Embryonic facial prominence (tissue), 1 donor: Measurements from ENCODE around the gene RORB.
A peak's percentile ranks its signal among the peaks of the same experiment; 100 is the strongest.
"Not testable (repeated sequence)": the region's sequence is repeated elsewhere in the genome, so short reads cannot be mapped to it uniquely, and the experiment has no call there.

Source experiments
- DNase-seq: peaks from one replicate; pipeline ENCODE4 v3.0.0-alpha.2; 2016; ENCODE audit errors: extremely low spot score

Gene RORB

GRCh38 chr9:74513221-74513620 lies 16.1 kb downstream of the RORB start:
- DNase-seq, result no peak

DNA sequence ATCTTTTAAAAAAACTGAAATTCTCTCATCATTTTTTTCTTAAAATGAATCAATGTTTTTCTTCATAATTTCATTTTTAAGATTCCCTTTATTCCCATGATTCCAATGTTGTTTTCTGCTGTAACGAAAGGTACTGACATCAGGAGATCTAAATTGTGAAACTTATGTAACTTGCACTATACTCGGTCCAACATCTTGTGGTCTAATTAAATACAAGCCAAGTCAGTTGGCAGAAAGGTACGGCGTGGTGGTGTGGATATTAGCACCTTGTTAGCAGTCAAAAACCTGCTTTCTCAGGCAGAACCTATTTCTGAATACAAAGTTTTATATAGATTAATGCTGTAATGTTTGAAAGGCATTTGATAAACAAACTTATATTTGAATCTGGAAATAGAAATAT lies 20.1 kb downstream of the RORB start:
- no peak for DNase-seq

GRCh38 chr9:74519419-74519818 lies 22.3 kb downstream of the RORB start:
- no peak for DNase-seq

DNA sequence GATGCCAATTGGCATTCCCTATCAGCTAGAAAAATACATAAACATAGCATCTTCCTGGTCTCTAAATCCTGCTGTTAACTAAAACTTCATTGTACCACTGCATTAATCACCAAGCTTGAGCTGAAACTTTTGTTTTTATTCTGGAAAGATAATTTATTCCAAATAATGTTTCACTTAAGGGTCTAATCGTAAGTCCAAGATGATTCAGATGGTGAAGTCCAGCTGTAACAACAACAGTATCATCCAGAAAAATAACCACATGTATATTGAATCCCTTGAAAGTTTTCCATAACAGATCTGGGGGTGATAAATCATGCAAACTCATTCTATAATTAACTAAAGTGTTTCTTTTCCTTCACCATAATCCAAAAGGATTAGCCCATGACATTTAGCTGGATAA lies 23.9 kb downstream of the RORB start:
- DNase-seq, result no peak

DNA sequence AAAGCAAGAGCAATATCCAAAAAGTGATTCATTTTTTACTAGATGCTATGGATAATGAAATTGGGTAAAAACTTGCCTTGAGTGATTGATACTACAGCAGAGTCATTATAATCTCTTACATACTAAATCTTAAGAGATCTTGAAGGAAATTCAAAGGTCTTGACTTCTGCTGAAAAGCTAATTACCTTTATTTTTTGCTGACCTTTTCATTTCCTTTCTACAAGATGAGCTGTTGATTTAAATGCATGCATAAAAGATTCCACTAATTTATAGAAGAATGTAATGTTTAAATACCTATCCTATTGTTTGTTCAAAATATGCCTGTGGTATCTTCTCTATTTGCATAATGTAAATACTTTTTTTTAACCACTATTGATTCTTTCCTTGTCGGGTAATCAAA lies 27.2 kb downstream of the RORB start:
- DNase-seq, result no peak

DNA sequence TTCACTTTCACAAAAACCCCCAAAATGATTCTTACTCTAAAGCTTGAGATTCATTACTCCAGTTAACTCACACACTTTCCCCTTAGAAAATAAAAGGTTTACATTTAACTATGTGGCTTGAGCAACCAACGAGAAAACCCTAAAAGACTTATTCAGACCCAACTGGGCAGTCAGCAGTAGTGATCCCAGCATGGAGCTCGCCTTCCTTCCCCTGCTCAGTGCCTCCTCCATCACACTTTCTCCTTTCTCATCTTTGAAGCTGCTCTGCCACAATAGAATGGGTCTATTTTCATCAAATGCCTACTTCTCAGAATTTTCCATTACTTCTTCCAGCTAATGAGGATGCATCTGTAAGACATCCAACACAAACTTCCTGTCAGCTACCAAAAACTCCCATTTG lies 29.1 kb downstream of the RORB start:
- DNase-seq, result no peak

GRCh38 chr9:74527718-74528117 lies 30.6 kb downstream of the RORB start:
- no peak for DNase-seq

GRCh38 chr9:74528207-74528606 lies 31.1 kb downstream of the RORB start:
- DNase-seq, result no peak

DNA sequence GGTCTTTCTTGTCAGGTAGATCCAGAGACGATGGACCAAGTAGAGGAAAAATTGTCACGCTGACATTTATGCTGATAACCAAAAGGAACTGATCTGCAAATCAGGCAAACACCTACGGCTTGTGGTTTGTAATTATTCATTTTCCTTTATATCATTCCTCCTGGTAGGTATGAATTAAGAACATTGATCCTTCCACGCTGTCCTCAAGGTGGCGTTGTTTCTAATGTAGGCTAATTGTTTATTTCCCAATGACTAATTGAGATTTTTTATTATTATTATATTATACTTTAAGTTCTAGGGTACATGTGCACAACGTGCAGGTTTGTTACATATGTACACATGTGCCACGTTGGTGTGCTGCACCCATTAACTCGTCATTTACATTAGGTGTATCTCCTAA lies 33.3 kb downstream of the RORB start:
- DNase-seq, result not testable (repeated sequence)

- DNase-seq, result no peak
Observed at GRCh38 chr9:74533253-74533652, 36.1 kb downstream of the RORB start.

- no peak for DNase-seq
Observed at GRCh38 chr9:74534841-74535240, 37.7 kb downstream of the RORB start.

- no peak for DNase-seq
Observed at GRCh38 chr9:74543145-74543544, 46.0 kb downstream of the RORB start.

DNA sequence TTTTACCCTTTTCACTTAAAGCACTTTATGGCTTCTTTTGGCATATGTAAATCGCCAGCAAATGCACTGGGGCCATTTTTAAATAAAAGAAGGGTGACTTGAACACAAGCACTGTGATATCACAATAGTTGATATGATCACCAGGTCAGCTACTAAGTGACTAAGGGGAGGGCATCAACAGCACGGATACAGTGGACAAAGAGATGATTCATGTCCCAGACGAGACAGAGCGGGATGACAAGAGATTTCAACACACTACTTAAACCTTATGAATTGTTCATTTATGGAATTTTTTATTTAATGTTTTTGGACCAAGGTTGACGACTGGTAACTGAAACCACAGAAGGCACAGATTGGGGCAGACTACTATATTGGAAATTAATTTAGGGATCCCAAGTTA lies 54.1 kb downstream of the RORB start:
- no peak for DNase-seq

DNA sequence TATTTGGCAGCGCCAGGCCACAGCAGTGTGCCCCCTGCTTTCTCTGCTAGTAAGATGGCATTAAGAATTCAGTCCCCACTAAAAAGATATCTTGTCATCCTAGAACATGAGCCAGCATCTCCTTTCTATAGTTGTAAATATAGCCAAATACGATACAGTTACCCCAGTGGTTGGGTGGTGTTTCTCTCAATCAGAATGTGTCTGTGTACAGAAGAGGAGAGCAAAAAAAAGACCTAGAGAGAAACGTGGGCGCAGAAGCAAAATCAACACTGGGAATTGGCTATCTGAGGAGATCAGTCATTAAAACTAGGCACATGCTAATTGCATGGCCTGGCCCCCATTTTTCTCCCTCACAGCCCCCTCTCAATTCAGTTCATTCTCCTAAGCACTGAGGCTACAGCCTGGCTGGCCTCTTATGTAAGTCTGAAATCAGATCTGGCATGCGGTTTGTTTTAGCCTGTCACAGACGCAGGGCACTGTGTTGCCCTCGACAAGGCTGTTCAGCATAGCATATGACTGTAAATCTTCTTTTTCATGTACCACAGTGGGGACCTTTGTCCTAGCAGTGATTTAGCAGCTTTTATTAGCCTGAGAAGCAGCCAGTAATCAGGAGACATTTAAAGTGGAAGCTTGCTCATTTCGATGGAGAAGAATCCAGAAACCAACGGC lies 57.8 kb downstream of the RORB start:
- no peak for DNase-seq

GRCh38 chr9:74555565-74555964 lies 58.4 kb downstream of the RORB start:
- DNase-seq, result no peak

GRCh38 chr9:74556685-74557084 lies 59.5 kb downstream of the RORB start:
- no peak for DNase-seq

GRCh38 chr9:74557571-74557970 lies 60.4 kb downstream of the RORB start:
- DNase-seq, result no peak

- DNase-seq, result no peak
Observed at GRCh38 chr9:74562611-74563010, 65.5 kb downstream of the RORB start.

GRCh38 chr9:74570879-74571512 lies 73.9 kb downstream of the RORB start:
- peak; percentile 34 for DNase-seq

GRCh38 chr9:74573640-74574191 lies 76.6 kb downstream of the RORB start:
- no peak for DNase-seq

- DNase-seq, result no peak
Observed at GRCh38 chr9:74576176-74576575, 79.0 kb downstream of the RORB start.

DNA sequence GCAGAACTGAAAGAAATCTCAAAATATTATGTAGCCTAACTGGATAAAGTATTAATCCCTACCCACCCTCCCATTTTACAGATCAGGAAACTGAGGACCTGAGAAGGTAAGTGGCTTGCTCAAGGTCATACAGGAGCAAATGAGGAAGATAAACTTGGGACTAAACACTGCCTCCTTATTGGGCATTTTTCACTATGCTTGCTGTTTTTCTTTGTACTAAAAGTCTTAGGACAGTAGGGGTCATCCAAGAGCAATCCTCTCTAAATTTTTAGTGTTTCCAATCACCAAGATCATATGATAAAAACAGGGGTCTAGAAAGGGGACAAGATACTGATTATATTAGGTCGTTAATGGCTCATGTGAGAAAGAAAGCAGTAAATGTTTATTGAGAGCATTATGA lies 80.8 kb downstream of the RORB start:
- DNase-seq, result no peak

DNA sequence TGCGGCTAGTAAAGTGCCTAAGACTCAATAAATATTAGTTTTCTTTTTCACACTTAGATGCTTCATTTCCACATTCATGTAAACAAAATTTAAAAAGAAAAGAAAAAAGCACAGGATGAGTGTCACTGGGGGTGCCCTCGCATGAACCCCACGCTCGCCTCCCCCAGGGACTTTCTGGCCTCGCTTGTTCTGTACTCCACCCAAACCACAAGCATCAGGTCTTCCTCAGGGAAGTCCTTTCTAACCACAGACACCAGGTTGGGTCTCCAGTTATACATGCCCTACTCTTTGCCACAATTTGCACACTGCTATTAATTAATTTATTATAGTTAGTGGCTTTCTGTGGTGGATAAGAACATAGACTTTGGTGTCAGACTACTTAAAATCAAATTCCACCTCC lies 92.4 kb downstream of the RORB start:
- DNase-seq, result no peak

- no peak for DNase-seq
Observed at GRCh38 chr9:74595286-74595685, 98.2 kb downstream of the RORB start.
